ENCODE results near the gene DDC.
"Not testable (repeated sequence)": the region's sequence is repeated elsewhere in the genome, so short reads cannot be mapped to it uniquely, and the experiment has no call there.

DNA sequence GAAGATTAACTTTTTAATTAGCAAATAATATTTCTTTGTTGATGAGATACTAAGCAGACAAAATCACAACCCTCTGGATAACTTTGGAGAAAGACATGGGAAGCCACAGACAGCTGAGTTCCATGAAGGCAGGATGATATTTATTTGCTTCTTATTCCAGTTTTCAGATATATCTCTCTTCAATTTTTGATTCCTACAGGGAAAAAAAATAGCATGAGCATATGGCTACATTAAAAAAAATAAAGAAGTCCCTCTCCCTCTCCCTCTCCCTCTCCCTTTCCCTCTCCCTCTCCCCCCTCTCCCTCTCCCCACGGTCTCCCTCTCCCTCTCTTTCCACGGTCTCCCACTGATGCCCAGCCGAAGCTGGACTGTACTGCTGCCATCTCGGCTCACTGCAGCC lies 106.6 kb downstream of the DDC start:
- TF ChIP-seq, protein P1, sequence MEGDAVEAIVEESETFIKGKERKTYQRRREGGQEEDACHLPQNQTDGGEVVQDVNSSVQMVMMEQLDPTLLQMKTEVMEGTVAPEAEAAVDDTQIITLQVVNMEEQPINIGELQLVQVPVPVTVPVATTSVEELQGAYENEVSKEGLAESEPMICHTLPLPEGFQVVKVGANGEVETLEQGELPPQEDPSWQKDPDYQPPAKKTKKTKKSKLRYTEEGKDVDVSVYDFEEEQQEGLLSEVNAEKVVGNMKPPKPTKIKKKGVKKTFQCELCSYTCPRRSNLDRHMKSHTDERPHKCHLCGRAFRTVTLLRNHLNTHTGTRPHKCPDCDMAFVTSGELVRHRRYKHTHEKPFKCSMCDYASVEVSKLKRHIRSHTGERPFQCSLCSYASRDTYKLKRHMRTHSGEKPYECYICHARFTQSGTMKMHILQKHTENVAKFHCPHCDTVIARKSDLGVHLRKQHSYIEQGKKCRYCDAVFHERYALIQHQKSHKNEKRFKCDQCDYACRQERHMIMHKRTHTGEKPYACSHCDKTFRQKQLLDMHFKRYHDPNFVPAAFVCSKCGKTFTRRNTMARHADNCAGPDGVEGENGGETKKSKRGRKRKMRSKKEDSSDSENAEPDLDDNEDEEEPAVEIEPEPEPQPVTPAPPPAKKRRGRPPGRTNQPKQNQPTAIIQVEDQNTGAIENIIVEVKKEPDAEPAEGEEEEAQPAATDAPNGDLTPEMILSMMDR (conservative IDR thresholded peaks at IDR 0.05) = not testable (repeated sequence)
- not testable (repeated sequence) for TF ChIP-seq EZH2 (IDR thresholded peaks at IDR 0.05; ENCODE audit: low read depth)

All from PC-9 (cell line).